Uterus (tissue), 4 donors: Measurements from ENCODE around the gene ADAMTS2. TPM values are rescaled to one million over a fixed set of nuclear protein-coding genes. Genes with fewer than 3 reads are reported as not detected.

Experiments used
- DNase-seq, 2 donors: peaks; one replicate each; pipeline ENCODE4 v3.0.0-alpha.2; 2019 to 2020
- H3K27ac ChIP-seq, 2 donors: fragments of 200-600 bp; sonication (generic); 1 replicate in 1 of 2; 2 replicates in 1 of 2; pipeline ENCODE4 v1.5.1; 2016 to 2018
- H3K27me3 ChIP-seq, 2 donors: fragments of 200-600 bp; sonication (generic); one replicate each; pipeline ENCODE4 v1.5.1; 2018 to 2019; ENCODE audit warnings: control low read depth in 1 of 2
- H3K36me3 ChIP-seq, 2 donors: fragments of 200-600 bp; sonication (generic); one replicate each; pipeline ENCODE4 v1.5.1; 2019; ENCODE audit warnings: control low read depth in 1 of 2
- H3K4me1 ChIP-seq, 2 donors: fragments of 200-600 bp; sonication (generic); one replicate each; pipeline ENCODE4 v1.5.1; 2018 to 2019; ENCODE audit warnings: control low read depth in 1 of 2
- H3K4me3 ChIP-seq, 2 donors: fragments of 200-600 bp; sonication (generic); 1 replicate in 1 of 2; 2 replicates in 1 of 2; pipeline ENCODE4 v1.5.1; 2018 to 2019; ENCODE audit warnings: mild to moderate bottlenecking in 1 of 2
- H3K9me3 ChIP-seq, 2 donors: fragments of 200-600 bp; sonication (generic); one replicate each; pipeline ENCODE4 v1.5.1; 2019; ENCODE audit warnings: control low read depth in 1 of 2
- CTCF ChIP-seq, 4 experiments: fragments of 200-600 bp in 2 of 4; fragments of 450-650 bp in 2 of 4; sonication (generic) in 2 of 4; IDR thresholded peaks; one replicate each; pipeline ENCODE4 v1.5.1; 2016 to 2019; ENCODE audit warnings: antibody characterized with exemption in 4 of 4, mild to moderate bottlenecking in 2 of 4, moderate library complexity in 1 of 4
- POLR2A ChIP-seq, 2 donors: fragments of 450-650 bp; IDR thresholded peaks; one replicate each; pipeline ENCODE4 v1.6.1; 2016; ENCODE audit warnings: antibody characterized with exemption in 2 of 2, mild to moderate bottlenecking in 1 of 2, moderate library complexity in 1 of 2
- intact Hi-C: fragments of 100-400 bp; cut with DNase I; formaldehyde crosslinking; loops from one replicate; pipeline ENCODE4 v1.15.1; 2023; ENCODE audit warnings: low total_unique reads
- total RNA-seq, 4 donors: library from RNA; depleted of rRNA in 3 of 4; stranded (reverse); fragments of >200 nt in 3 of 4; gene quantifications; one replicate each; pipeline versions ENCODE4 v1.1.0 to v1.2.4, GENCODE V29; 2014 to 2023
- donor health status: DM: yes; HTN: yes; CAD: no.

The ADAMTS2 gene
- total RNA-seq, 4 donors from 2014 or later = 4.1 to 97.1 (median 40.3) TPM

GRCh38 chr5:179168664-179169063, 176.6 kb downstream of the ADAMTS2 start:
- Histone ChIP-seq H3K27ac (peak overlapping the region; percentile 12 to 43), H3K4me3 (no peak overlapping the region), H3K27me3 (no peaks in the 10 kb centered on the region), H3K9me3 (no peaks in the 10 kb centered on the region), H3K36me3 (no peaks in the 10 kb centered on the region), H3K4me1 (no peaks in the 10 kb centered on the region)
- no peak for DNase-seq
- intact Hi-C loops = loop anchor here (5.0 kb wide), 2 partner anchors 174 to 324 kb away; no protein-coding TSS in a partner anchor
- TF ChIP-seq POLR2A (IDR thresholded peaks at IDR 0.05) = no peak
- TF ChIP-seq CTCF (IDR thresholded peaks at IDR 0.05) = no peak

GRCh38 chr5:179167871-179168451, 177.3 kb downstream of the ADAMTS2 start:
- Histone ChIP-seq H3K36me3 (no peaks in the 10 kb centered on the region), H3K4me3 (no peak overlapping the region), H3K27ac (peak overlapping the region; percentile 33 to 43), H3K27me3 (no peaks in the 10 kb centered on the region), H3K9me3 (no peaks in the 10 kb centered on the region), H3K4me1 (no peaks in the 10 kb centered on the region)
- intact Hi-C loops = loop anchor here (5.0 kb wide), 2 partner anchors 174 to 324 kb away; no protein-coding TSS in a partner anchor
- TF ChIP-seq POLR2A (IDR thresholded peaks at IDR 0.05) (no peak), CTCF (IDR thresholded peaks at IDR 0.05) (no peak)
- DNase-seq = no peak

- Histone ChIP-seq H3K27me3 (no peaks in the 10 kb centered on the region), H3K27ac (peak overlapping the region; percentile 33 to 43), H3K4me1 (no peaks in the 10 kb centered on the region), H3K9me3 (no peaks in the 10 kb centered on the region), H3K36me3 (no peaks in the 10 kb centered on the region), H3K4me3 (peak overlapping the region in 1 of 2 donors; percentile 24)
- DNase-seq = peak; percentile 68 to 73
- TF ChIP-seq CTCF (IDR thresholded peaks at IDR 0.05) = peak; percentile 86 to 99 (median 93)
- TF ChIP-seq POLR2A (IDR thresholded peaks at IDR 0.05) = peak in 1 of 2 donors; percentile 36
- intact Hi-C loops = loop anchor here (5.0 kb wide), 2 partner anchors 175 to 325 kb away; no protein-coding TSS in a partner anchor
Measured at GRCh38 chr5:179166886-179167841, 178.1 kb downstream of the ADAMTS2 start.

GRCh38 chr5:179166171-179166885, 178.9 kb downstream of the ADAMTS2 start:
- no peak overlapping the region for H3K4me3 ChIP-seq
- intact Hi-C loops = loop anchor here (5.0 kb wide), 2 partner anchors 176 to 326 kb away; no protein-coding TSS in a partner anchor
- no peak for TF ChIP-seq POLR2A (IDR thresholded peaks at IDR 0.05)
- TF ChIP-seq CTCF (IDR thresholded peaks at IDR 0.05) = no peak
- no peaks in the 10 kb centered on the region for H3K27me3 ChIP-seq
- peak overlapping the region in 1 of 2 donors; percentile 43 for H3K27ac ChIP-seq
- H3K4me1 ChIP-seq = no peaks in the 10 kb centered on the region
- DNase-seq = no peak
- H3K36me3 ChIP-seq = no peaks in the 10 kb centered on the region
- H3K9me3 ChIP-seq = no peaks in the 10 kb centered on the region
